Prostate gland (tissue), 2 donors: ENCODE data around the gene ABCC6. TPM values are rescaled to one million over a fixed set of nuclear protein-coding genes. Genes with fewer than 3 reads are reported as not detected.

ENCODE experiments used
- DNase-seq: peaks from one replicate; pipeline ENCODE4 v3.0.0-alpha.2; 2019; ENCODE audit warnings: low spot score
- H3K27ac ChIP-seq, 2 donors: fragments of 200-600 bp; sonication (generic); 2 replicates each; pipeline ENCODE4 v1.5.1; 2017 to 2019
- H3K27me3 ChIP-seq: fragments of 200-600 bp; sonication (generic); replicated peaks from 2 replicates; pipeline ENCODE4 v1.5.1; 2019; ENCODE audit not compliant: insufficient read depth
- H3K36me3 ChIP-seq, 2 donors: fragments of 200-600 bp; sonication (generic); 1 replicate in 1 of 2; 2 replicates in 1 of 2; pipeline versions ENCODE4 v1.5.1 to v1.8.1; 2017 to 2019
- H3K4me1 ChIP-seq: fragments of 200-600 bp; sonication (generic); replicated peaks from 2 replicates; pipeline ENCODE4 v1.5.1; 2019
- H3K4me3 ChIP-seq, 2 donors: fragments of 200-600 bp; sonication (generic); 2 replicates each; pipeline ENCODE4 v1.5.1; 2017 to 2019
- H3K9me3 ChIP-seq: fragments of 200-600 bp; sonication (generic); 2 replicates; pipeline ENCODE4 v1.5.1; 2017
- CTCF ChIP-seq, 4 experiments: fragments of 200-600 bp in 2 of 4; fragments of 450-650 bp in 2 of 4; sonication (generic) in 2 of 4; IDR thresholded peaks; 1 replicate in 3 of 4; 2 replicates in 1 of 4; pipeline ENCODE4 v1.5.1; 2016 to 2019; ENCODE audit warnings: antibody characterized with exemption in 4 of 4, mild to moderate bottlenecking in 2 of 4, moderate library complexity in 2 of 4
- POLR2A ChIP-seq: fragments of 450-650 bp; IDR thresholded peaks from one replicate; pipeline ENCODE4 v1.6.1; 2016; ENCODE audit warnings: antibody characterized with exemption, mild to moderate bottlenecking
- POLR2AphosphoS5 ChIP-seq: sonication (generic); formaldehyde crosslinking; IDR thresholded peaks from one replicate; pipeline ENCODE4 v1.6.1; 2017; ENCODE audit warnings: antibody characterized with exemption
- WGBS: methylation state at CpG from one replicate; pipeline ENCODE4 v1.1.5; 2018; 5-methylcytosine and 5-hydroxymethylcytosine counted together
- intact Hi-C: fragments of 100-400 bp; cut with DNase I; formaldehyde crosslinking; loops from one replicate; pipeline ENCODE4 v1.14.2; 2022
- total RNA-seq, 2 donors: library from RNA; depleted of rRNA; stranded (reverse); fragments of >200 nt; gene quantifications; one replicate each; pipeline ENCODE4 v1.1.0, GENCODE V29; 2016

Gene ABCC6
- total RNA-seq, 2 donors from 2014 or later = 4.5 to 15.2 TPM

DNA sequence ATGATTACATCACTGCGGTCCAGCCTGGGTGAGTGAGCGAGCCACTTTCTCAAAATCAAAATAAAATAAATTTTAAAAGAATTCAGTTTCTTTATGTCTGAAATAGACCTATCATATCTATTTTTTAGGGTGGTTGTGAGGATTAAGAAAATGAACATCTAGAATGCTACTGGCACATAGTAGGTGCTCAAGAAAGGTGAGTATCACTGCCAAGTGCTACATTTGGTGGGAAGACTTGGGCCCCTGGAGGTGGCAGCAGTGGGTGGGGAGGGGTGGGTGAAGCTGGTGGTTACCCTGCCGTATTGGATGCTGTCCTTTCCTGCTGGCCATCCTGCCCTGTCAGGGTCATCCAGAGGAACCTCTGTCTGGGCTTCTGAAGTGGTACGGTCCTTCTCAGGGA is 50.3 kb downstream of the ABCC6 start:
- 82% methylated on average over 4 of the region's 4 CpGs for WGBS
- H3K4me3 ChIP-seq = no peak overlapping the region
- TF ChIP-seq CTCF (IDR thresholded peaks at IDR 0.05) = no peak
- no peak for TF ChIP-seq POLR2AphosphoS5
- intact Hi-C loops = no loop called here
- H3K4me1 ChIP-seq = no peaks in the 10 kb centered on the region
- no peaks in the 10 kb centered on the region for H3K36me3 ChIP-seq
- no peaks in the 10 kb centered on the region for H3K9me3 ChIP-seq
- H3K27ac ChIP-seq = no peak overlapping the region
- H3K27me3 ChIP-seq = no peaks in the 10 kb centered on the region
- no peak for DNase-seq

DNA sequence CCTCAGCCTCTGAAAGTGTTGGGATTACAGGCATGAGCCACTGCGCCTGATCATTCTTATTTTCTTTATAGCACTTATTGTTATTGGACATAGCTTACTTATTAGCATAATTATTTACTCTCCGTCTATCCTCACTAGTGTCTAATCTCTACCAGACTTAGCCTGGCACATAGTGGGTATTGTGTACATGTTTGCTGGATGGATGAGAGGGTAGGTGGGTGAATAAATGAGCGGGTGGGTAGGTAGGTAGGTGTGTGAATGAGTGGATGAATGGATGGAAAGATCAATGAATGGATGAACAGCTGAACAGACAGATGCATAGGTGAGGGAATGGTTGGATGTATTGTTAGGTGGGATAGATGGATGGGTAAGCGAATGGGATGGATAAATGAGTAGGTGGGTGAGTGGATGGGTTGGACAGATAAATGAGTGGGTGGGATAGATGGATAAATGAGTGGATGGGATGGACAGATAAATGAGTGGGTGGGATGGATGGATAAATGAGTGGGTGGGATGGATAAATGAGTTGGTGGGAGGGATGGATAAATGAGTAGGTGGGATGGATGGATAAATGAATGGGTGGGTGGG is 51.9 kb downstream of the ABCC6 start:
- intact Hi-C loops = no loop called here
- TF ChIP-seq CTCF (IDR thresholded peaks at IDR 0.05) (no peak), POLR2A (no peak), POLR2AphosphoS5 (no peak)
- H3K9me3 ChIP-seq = no peaks in the 10 kb centered on the region
- no peak overlapping the region for H3K27ac ChIP-seq
- no peak overlapping the region for H3K4me3 ChIP-seq
- no peaks in the 10 kb centered on the region for H3K36me3 ChIP-seq
- no peaks in the 10 kb centered on the region for H3K27me3 ChIP-seq
- H3K4me1 ChIP-seq = no peaks in the 10 kb centered on the region
- 90% methylated on average over 4 of the region's 4 CpGs for WGBS
- no peak for DNase-seq

- intact Hi-C loops = no loop called here
- Histone ChIP-seq H3K4me3 (no peak overlapping the region), H3K27me3 (no peaks in the 10 kb centered on the region), H3K9me3 (no peaks in the 10 kb centered on the region), H3K36me3 (no peaks in the 10 kb centered on the region), H3K4me1 (no peaks in the 10 kb centered on the region), H3K27ac (no peak overlapping the region)
- TF ChIP-seq CTCF (IDR thresholded peaks at IDR 0.05) (no peak), POLR2A (no peak), POLR2AphosphoS5 (no peak)
- DNase-seq = no peak
- WGBS = 92% methylated on average over 15 of the region's 15 CpGs
These were observed 53.7 kb downstream of the ABCC6 start for GRCh38 chr16:16169615-16170014.

- H3K9me3 ChIP-seq = no peaks in the 10 kb centered on the region
- no peak for DNase-seq
- H3K27ac ChIP-seq = no peak overlapping the region
- no peaks in the 10 kb centered on the region for H3K27me3 ChIP-seq
- WGBS = 83% methylated on average over 14 of the region's 14 CpGs
- H3K4me1 ChIP-seq = no peaks in the 10 kb centered on the region
- H3K36me3 ChIP-seq = no peaks in the 10 kb centered on the region
- TF ChIP-seq CTCF (IDR thresholded peaks at IDR 0.05) (no peak), POLR2AphosphoS5 (no peak), POLR2A (no peak)
- intact Hi-C loops = no loop called here
- H3K4me3 ChIP-seq = no peak overlapping the region
These were observed 54.9 kb downstream of the ABCC6 start for GRCh38 chr16:16168431-16168830.

DNA sequence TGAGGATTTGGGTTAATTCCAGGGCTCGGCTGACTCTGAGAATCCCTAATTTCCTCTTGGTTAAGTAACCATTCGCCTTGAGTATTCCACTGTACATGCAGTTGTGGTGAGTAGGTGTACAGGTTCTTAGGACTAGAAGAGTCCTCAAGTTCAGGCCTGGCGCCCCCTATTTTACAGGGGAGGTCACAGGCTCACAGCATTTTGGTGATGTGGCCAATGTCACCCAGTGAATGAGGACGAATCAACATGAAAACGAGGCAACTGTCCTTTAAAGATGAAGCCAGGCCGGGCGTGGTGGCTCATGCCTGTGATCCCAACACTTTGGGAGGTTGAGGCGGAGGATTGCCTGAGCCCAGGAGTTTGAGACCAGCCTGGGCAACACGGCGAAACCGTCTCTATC is 55.4 kb downstream of the ABCC6 start:
- Histone ChIP-seq H3K9me3 (no peaks in the 10 kb centered on the region), H3K4me3 (no peak overlapping the region), H3K27ac (no peak overlapping the region), H3K36me3 (no peaks in the 10 kb centered on the region), H3K4me1 (no peaks in the 10 kb centered on the region), H3K27me3 (no peaks in the 10 kb centered on the region)
- 78% methylated on average over 11 of the region's 11 CpGs for WGBS
- TF ChIP-seq POLR2A (no peak), CTCF (IDR thresholded peaks at IDR 0.05) (no peak), POLR2AphosphoS5 (no peak)
- intact Hi-C loops = no loop called here
- no peak for DNase-seq
